Rectal smooth muscle tissue (tissue), 1 donor: Measurements from ENCODE around the gene SPINK2.

ENCODE experiments used
- H3K27ac ChIP-seq: one replicate; pipeline ENCODE4 v1.7.0; 2013; ENCODE audit warnings: low read depth, low read length, inconsistent platforms
- H3K27me3 ChIP-seq: one replicate; pipeline ENCODE4 v1.7.0; 2013; ENCODE audit warnings: low read length; ENCODE audit not compliant: control insufficient read depth, insufficient read depth
- H3K36me3 ChIP-seq: one replicate; pipeline ENCODE4 v1.7.0; 2013; ENCODE audit warnings: low read length; ENCODE audit not compliant: control insufficient read depth, insufficient read depth
- H3K4me1 ChIP-seq: one replicate; pipeline ENCODE4 v1.7.0; 2013; ENCODE audit warnings: low read length; ENCODE audit not compliant: control insufficient read depth, insufficient read depth
- H3K4me3 ChIP-seq: one replicate; pipeline ENCODE4 v1.7.0; 2013; ENCODE audit warnings: low read length
- H3K9ac ChIP-seq: one replicate; pipeline ENCODE4 v1.7.0; 2013; ENCODE audit warnings: low read length

SPINK2 gene

DNA sequence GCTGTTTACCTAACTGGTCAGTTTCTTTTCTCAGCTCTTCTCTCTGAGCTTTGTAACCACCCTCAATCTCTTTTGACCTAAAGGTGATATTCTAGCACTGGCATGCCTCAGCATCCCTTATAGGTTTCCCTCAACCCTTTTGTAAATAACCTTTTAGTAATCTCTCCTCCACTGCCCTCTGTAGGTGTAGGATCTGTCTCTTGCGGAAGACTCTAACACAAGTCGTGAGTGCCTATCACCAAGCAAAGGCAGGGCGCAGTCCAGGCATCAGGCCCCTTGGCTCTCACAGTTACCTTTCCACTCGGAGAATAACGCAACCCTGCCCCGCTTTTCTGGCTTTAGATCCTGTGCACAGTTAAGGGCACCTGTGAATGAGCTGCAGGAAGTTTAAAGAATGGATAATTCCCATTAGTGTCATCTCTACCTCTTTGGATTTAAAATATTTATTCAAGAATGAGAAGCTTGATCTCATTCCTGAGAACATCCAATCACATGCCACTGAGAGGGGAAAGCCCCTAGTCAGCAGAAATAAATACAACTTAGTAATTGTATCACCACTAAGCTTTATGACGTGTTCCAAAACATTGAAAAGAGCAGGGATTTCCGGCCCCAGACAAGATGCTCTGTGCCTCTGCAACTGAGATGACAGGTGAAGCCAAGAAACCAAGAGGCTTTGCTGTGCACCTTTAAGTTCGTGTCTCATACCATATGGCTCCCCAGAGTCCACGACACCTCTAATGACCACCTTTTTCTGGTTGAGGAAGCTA lies 58.8 kb downstream of the SPINK2 start:
- H3K27me3 ChIP-seq = no peaks in the 10 kb centered on the region
- H3K4me3 ChIP-seq = no peak overlapping the region
- no peaks in the 10 kb centered on the region for H3K36me3 ChIP-seq
- no peak overlapping the region for H3K9ac ChIP-seq
- H3K4me1 ChIP-seq = peaks cover 5% of the 10 kb centered on the region
- H3K27ac ChIP-seq = no peak overlapping the region

DNA sequence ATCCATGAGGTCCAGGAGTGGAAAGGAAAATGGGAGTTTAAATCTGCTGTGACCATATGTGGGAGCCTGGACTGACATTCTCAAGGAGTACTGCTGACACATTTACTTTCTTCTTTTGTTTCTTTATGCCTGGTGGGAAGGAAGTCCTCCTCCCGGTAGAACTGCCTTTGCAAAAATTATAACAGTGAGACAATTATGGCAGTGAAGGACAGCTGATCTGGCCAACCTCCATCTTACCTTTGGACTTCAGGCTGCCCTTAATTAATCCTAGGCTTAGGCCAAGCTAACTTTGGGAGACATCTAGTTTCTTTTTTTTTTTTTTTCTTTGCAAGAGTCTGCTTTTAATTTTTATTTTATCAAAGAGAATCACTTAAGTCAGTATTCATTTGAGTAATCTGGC lies 61.3 kb downstream of the SPINK2 start:
- Histone ChIP-seq H3K4me1 (peaks cover 14% of the 10 kb centered on the region), H3K36me3 (no peaks in the 10 kb centered on the region), H3K27ac (no peak overlapping the region), H3K4me3 (no peak overlapping the region), H3K27me3 (no peaks in the 10 kb centered on the region), H3K9ac (no peak overlapping the region)
